HL-60/S4 treated with phorbol 12-myristate 13-acetate at 8.2 ng/mL for 4 days and 3 days (cell line): ENCODE data around the gene GRIN3A.
"Not testable (repeated sequence)": the region's sequence is repeated elsewhere in the genome, so short reads cannot be mapped to it uniquely, and the experiment has no call there.

Experiments
- in situ Hi-C: fragments of 300-500 bp; cut with MboI; formaldehyde crosslinking; loops from 2 replicates; pipeline ENCODE4 v1.15.0; 2022; ENCODE audit warnings: low sequenced_read_pairs

The GRIN3A gene

GRCh38 chr9:101738566-101739183, at the start of gene GRIN3A:
Gene GRIN3A (minus strand): TSS chr9:101738647. CDS start chr9:101737979, 668 bp downstream.
- in situ Hi-C loops = no loop called here

GRCh38 chr9:101787891-101788290, 49.4 kb upstream of the GRIN3A start:
- in situ Hi-C loops = no loop called here

DNA sequence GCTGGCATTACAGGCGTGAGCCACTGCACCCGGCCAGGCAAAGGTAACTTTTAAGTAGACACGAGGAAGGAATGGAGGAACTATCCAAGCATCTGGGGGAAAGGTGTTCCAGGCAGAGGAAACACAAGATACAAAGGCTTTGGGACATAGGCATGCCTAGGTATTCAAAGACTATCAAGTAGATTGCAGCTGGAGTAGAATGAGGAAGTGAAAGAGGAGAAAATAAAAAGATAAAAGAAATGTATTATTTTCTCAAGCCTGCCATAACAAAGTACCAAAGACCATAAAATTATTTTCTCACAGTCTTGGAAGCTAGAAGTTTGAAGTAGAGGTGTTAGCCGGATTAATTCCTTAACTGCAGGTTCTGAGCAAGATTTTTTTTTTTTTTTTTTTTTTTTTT, 39.9 kb upstream of the GRIN3A start:
- in situ Hi-C loops = no loop called here

DNA sequence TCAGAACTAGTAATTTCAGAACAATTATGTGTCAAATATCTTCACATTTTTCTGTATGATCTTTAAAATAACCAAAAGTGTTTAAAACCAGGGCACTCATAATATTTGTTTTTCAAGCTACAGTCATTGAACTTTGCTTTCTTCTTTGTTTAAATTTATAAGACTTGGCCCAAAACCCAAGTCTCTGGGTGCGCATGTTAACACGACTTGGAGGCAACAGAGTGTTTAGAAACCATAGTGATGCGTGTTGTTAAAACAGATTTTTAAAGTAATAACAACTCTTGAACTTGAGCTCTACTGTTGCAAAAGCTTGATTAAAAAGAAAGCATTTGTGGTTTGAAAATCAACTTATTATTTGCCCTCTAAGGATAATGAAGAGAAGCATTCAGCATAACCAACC, 26.0 kb upstream of the GRIN3A start:
- in situ Hi-C loops = no loop called here

DNA sequence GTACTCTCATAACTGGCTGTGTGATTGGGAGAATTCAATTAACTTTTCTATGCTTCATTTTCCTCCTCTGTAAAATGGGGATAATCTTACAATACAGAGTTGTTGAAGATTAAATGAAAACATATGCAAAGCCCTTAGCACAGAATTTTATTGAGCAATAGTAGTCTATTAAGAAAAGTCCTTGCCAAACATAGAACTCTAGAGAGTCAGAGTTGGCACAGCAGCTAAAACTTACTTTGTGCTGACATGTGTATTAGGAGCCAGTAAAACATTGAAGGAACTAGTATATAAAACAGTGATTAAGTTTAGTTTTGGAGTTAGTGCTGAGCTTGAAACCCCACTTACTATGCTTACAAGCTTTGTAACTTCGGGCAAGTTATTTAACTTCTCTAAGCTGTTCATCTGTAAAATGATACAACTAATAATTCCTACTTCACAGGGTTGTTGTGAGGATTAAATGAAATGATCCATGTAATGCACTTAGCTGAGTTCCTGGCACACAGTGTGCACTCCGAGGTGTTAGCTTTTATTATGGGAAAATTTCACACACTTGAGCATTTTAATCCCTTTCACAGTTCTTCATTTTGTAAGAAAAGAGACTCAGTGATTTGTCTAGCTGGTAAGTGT, 20.0 kb upstream of the GRIN3A start:
- in situ Hi-C loops = no loop called here

DNA sequence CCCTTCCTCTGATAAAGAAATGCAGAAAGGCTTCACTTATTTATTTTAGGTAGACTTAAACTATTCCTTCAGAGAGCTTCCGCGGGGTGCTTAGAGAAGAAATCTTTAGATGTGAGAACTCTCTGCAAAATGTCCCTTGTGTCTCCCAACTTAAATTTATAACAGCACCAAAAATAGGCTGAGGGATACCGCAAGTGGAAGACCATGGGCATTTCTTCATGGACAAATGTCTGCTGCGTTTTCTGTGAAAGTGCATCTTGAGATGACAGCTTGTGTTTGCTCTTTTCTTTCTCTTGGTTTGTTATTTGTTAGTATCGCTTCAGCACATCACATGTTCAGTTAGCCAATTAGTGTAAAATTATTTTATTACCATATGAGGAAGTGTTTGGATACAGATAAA, 15.3 kb upstream of the GRIN3A start:
- in situ Hi-C loops = no loop called here

DNA sequence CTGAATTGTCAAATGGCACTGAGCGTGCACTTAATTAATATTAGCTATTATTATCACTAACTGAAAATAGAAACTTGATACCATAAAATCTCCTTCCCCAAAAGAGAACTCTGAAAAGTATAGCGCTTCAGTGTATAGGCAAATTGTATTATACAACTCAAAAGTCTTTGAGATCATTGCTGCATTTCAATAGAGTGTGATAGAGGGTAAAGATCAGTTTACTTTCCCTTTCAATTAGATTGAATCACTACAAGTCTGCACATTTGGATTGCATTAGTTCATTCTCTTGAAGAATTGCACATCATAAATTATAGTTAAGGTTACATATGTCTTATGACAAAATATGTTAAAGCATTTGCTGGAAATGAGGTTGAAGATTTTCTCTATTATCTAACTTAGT, 13.4 kb upstream of the GRIN3A start:
- in situ Hi-C loops = no loop called here

DNA sequence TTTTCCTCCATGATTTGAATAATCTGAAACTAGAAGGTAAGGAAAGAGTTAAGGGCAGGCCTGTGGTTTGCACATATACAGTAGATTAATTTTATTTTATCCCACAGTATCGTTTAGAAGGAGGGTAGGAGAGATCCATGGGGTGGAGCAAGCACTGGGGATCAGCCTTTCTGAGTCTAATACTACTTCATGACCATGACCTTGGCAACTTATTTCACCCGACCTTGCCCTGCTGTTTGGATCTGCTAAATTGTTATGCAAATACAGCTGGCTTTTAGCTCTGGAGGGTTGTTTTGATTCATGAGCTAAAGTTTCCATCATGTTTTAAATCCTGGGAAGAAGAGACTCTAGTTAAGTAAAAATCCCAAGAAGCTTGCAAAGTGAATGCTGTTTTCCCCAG, 864 bp upstream of the GRIN3A start:
- in situ Hi-C loops = no loop called here

- in situ Hi-C loops = no loop called here
Observed at GRCh38 chr9:101737705-101738565, 512 bp downstream of the GRIN3A start.

GRCh38 chr9:101737165-101737704, 1.2 kb downstream of the GRIN3A start:
- in situ Hi-C loops = no loop called here

DNA sequence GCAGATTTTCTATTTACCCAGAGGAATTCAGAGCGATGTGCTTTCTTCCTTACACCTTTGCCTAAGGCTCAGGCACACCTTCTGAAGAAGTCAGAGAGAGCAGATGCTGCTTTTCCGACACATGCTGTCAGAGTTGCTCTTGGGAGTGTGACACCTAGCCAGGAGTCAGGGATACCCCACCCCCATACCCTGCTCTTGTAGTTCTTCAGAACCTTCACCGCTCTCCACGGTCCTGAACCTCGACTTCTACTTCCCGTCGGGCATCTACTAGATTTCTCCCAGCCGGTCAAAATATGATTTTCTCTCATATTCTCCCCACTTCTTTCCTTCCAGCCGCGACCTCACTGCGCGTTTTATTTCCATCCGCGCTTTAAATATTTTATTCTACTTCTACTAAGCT, 1.7 kb downstream of the GRIN3A start:
- in situ Hi-C loops = no loop called here

GRCh38 chr9:101731429-101731828, 7.0 kb downstream of the GRIN3A start:
- in situ Hi-C loops = no loop called here

DNA sequence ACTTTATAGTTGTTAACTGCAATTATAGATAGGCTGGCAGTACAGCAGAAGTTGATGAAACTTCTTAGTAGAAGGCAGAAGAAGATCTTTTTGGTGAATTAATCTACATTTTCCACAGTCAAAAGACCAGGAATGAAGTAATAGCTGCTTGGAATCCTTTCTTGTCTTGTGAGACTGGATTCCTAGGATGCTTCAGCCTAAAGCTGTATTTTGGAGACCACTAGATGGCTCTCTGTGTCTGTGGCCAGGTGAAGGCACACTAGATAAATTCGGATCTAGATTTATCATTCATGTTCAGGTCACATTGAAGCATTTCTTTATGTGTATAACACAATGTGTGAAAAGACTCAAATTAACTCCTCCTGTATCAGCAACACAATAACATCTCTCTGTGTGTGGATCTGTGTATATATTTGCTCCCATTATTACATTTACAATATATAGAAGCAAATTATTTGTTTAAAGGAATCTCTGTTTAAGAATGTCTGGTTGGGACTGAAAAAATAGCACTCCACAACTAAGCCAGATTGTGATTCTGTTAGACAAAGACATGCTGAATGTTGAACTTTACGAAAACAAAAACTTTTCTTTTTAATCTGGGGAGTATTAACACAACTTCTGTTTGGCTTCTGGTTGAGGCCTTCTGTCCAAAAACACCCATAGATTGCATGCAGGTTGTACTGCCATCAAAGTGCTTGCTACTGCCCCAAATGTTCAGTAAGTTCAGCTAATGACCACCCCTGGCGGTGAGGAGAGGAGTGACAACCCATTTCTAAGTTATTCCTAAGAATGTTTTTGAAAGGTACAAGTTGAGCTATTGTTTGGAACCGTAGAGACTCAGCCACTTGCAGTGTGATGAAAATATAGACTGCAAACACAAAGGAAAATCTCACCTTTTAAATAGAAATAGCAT, 10.6 kb downstream of the GRIN3A start:
- in situ Hi-C loops = no loop called here

DNA sequence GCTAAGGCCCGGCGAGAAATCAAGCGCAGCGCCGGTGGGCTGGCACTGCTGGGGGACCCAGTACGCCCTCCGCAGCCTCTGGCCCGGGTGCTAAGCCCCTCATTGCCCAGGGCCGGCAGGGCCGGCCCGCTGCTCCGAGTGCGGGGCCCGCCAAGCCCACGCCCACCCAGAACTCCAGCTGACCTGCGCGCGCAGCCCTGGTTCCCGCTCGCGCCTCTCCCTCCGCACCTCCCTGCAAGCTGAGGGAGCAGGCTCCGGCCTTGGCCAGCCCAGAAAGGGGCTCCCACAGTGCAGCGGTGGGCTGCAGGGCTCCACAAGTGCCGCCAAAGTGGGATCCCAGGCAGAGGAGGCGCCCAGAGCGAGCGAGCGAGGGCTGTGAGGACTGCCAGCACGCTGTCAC, 14.2 kb downstream of the GRIN3A start:
- in situ Hi-C loops = not testable (repeated sequence)

DNA sequence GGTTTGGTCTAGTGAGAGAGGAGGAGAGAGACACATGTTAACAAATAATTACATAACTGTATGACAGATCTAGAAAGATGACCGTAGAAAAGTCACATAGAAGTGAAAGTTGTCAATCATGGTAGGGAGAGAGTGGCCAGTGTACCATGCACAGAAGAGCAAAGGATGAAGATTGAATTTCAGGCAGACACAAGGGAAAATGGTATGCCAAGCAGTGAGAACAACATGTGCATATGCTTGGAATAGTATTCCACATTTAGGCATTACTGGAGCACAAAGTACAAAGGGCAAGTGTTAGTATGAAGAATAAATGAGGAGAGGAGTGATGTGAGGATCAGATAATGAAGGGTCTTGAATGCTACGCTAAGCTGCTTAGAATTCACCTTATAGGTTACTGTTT, 20.3 kb downstream of the GRIN3A start:
- in situ Hi-C loops = no loop called here

GRCh38 chr9:101716629-101717028, 21.8 kb downstream of the GRIN3A start:
- in situ Hi-C loops = no loop called here

GRCh38 chr9:101711330-101711941, 27.0 kb downstream of the GRIN3A start:
- in situ Hi-C loops = no loop called here

GRCh38 chr9:101708855-101709254, 29.6 kb downstream of the GRIN3A start:
- in situ Hi-C loops = no loop called here

- in situ Hi-C loops = no loop called here
Observed at GRCh38 chr9:101707721-101708120, 30.7 kb downstream of the GRIN3A start.

GRCh38 chr9:101706997-101707396, 31.4 kb downstream of the GRIN3A start:
- in situ Hi-C loops = no loop called here
